Endothelial cell of umbilical vein (primary cell): ENCODE results near the gene IGF2R. TPM values are rescaled to one million over a fixed set of nuclear protein-coding genes. Genes with fewer than 3 reads are reported as not detected.

Source experiments
- BruUV-seq: library from RNA; stranded (reverse); fragments of 400-500 nt; replicated peaks from 2 replicates; lab custom pipeline; 2021; lab: Mats Ljungman, UMichigan
- CTCF ChIA-PET: fragments of 300-600, 350-600 bp; sonication (Branson Sonifier 250); formaldehyde crosslinking; loops from one replicate; lab custom pipeline; 2021; ENCODE audit warnings: antibody characterized with exemption, inconsistent platforms; lab: Charles Lee
- POLR2A ChIA-PET: fragments of 300-600, 350-600 bp; sonication (Branson Sonifier 250); formaldehyde crosslinking; loops from one replicate; lab custom pipeline; 2021; ENCODE audit warnings: antibody characterized with exemption, inconsistent platforms; lab: Charles Lee
- DNase-seq: peaks from one replicate; pipeline ENCODE4 v3.0.0-alpha.2; 2011; ENCODE audit warnings: low read depth, low spot score
- FAIRE-seq: peaks from 2 replicates; lab custom pipeline; 2011; peaks lifted over from hg19 to GRCh38; lab: Jason Lieb, UNC
- H2AFZ ChIP-seq: 2 replicates; pipeline ENCODE4 v1.6.0; 2012; ENCODE audit warnings: low read depth, low read length, control low read depth, inconsistent platforms
- H3K27ac ChIP-seq: 2 replicates; pipeline ENCODE4 v1.5.1; 2011; ENCODE audit warnings: low read depth, mild to moderate bottlenecking, control low read depth, low read length, moderate library complexity; ENCODE audit not compliant: insufficient read depth
- H3K27me3 ChIP-seq, 2 experiments: 2 replicates each; pipeline versions ENCODE4 v1.6.0 to v1.6.1; 2011; ENCODE audit warnings: low read length in 2 of 2, mixed read lengths in 1 of 2; ENCODE audit not compliant: control insufficient read depth in 2 of 2, insufficient read depth in 2 of 2
- H3K36me3 ChIP-seq, 2 experiments: 2 replicates in 1 of 2; 3 replicates in 1 of 2; pipeline ENCODE4 v1.5.1; 2011; ENCODE audit warnings: low read length in 2 of 2, mild to moderate bottlenecking in 1 of 2, moderate library complexity in 1 of 2; ENCODE audit not compliant: control insufficient read depth in 2 of 2, insufficient read depth in 2 of 2; ENCODE audit errors: extremely low read depth in 1 of 2
- H3K4me1 ChIP-seq: 3 replicates; pipeline ENCODE4 v1.5.1; 2011; ENCODE audit warnings: mild to moderate bottlenecking, low read length; ENCODE audit not compliant: control insufficient read depth, insufficient read depth; ENCODE audit errors: extremely low read depth
- H3K4me2 ChIP-seq: 2 replicates; pipeline ENCODE4 v1.6.1; 2011; ENCODE audit warnings: low read length, control low read depth, mixed read lengths; ENCODE audit not compliant: insufficient read depth
- H3K4me3 ChIP-seq, 3 experiments: fragments of 200-600 bp in 1 of 3; sonication (generic), shearing (Covaris generic) in 1 of 3; replicated peaks in 1 of 3; 2 replicates each; pipeline ENCODE4 v1.5.1; 2011 to 2016; ENCODE audit warnings: control low read depth in 3 of 3, low read length in 3 of 3, mild to moderate bottlenecking in 2 of 3, inconsistent platforms in 1 of 3, low read depth in 1 of 3, moderate library complexity in 1 of 3; ENCODE audit not compliant: insufficient read depth in 1 of 3
- H3K79me2 ChIP-seq: 2 replicates; pipeline ENCODE4 v1.6.0; 2012; ENCODE audit warnings: low read length, inconsistent platforms; ENCODE audit not compliant: control insufficient read depth, insufficient read depth
- H3K9ac ChIP-seq: replicated peaks from 2 replicates; pipeline ENCODE3; 2011; ENCODE audit warnings: low read length, control low read depth; ENCODE audit not compliant: insufficient read depth; ENCODE audit errors: extremely low read depth
- H3K9me1 ChIP-seq: replicated peaks from 3 replicates; pipeline ENCODE4 v1.6.0; 2011; ENCODE audit warnings: mild to moderate bottlenecking, low read length; ENCODE audit not compliant: control insufficient read depth, insufficient read depth; ENCODE audit errors: extremely low read depth
- H3K9me3 ChIP-seq: replicated peaks from 2 replicates; pipeline ENCODE4 v1.5.1; 2012; ENCODE audit warnings: low read length, inconsistent platforms; ENCODE audit not compliant: control insufficient read depth, insufficient read depth
- H4K20me1 ChIP-seq: replicated peaks from 2 replicates; pipeline ENCODE3; 2011; ENCODE audit warnings: mild to moderate bottlenecking, low read length; ENCODE audit not compliant: control insufficient read depth, insufficient read depth; ENCODE audit errors: extremely low read depth
- CTCF ChIP-seq, 2 donors: IDR thresholded peaks; 1 replicate in 1 of 2; 2 replicates in 1 of 2; pipeline ENCODE4 v1.5.1; 2011; ENCODE audit warnings: low read length in 2 of 2, mild to moderate bottlenecking in 2 of 2, moderate library complexity in 2 of 2, control low read depth in 1 of 2, inconsistent platforms in 1 of 2, low read depth in 1 of 2; ENCODE audit not compliant: insufficient read depth in 1 of 2; ENCODE audit errors: extremely low read depth in 1 of 2
- EZH2 ChIP-seq: IDR thresholded peaks from 2 replicates; pipeline ENCODE4 v1.6.1; 2012; ENCODE audit warnings: borderline replicate concordance, low read depth, mild to moderate bottlenecking, moderate library complexity, low read length, inconsistent platforms; ENCODE audit not compliant: severe bottlenecking
- FOS ChIP-seq: IDR thresholded peaks from 2 replicates; pipeline ENCODE4 v1.6.1; 2011; ENCODE audit warnings: mild to moderate bottlenecking, low read length, moderate library complexity, borderline replicate concordance; ENCODE audit not compliant: insufficient read depth
- GATA2 ChIP-seq: IDR thresholded peaks from 2 replicates; pipeline ENCODE4 v1.7.0; 2011; ENCODE audit warnings: low read depth, mild to moderate bottlenecking, moderate library complexity, mixed read lengths, low read length; ENCODE audit not compliant: insufficient read length, insufficient read depth
- JUN ChIP-seq: IDR thresholded peaks from 2 replicates; pipeline ENCODE4 v1.6.1; 2011; ENCODE audit warnings: borderline replicate concordance, low read depth; ENCODE audit not compliant: insufficient read length, insufficient read depth
- MAX ChIP-seq: IDR thresholded peaks from 2 replicates; pipeline ENCODE4 v1.6.1; 2011; ENCODE audit not compliant: insufficient read depth, insufficient read length
- MYC ChIP-seq: IDR thresholded peaks from one replicate; pipeline ENCODE4 v1.6.1; 2011; ENCODE audit warnings: mild to moderate bottlenecking, low read depth, low read length
- POLR2A ChIP-seq: IDR thresholded peaks from 2 replicates; pipeline ENCODE4 v1.6.1; 2012; ENCODE audit warnings: low read depth, mild to moderate bottlenecking, control low read depth, low read length
- POLR2AphosphoS5 ChIP-seq: IDR thresholded peaks from 2 replicates; pipeline ENCODE4 v1.6.1; 2012; ENCODE audit warnings: low read depth, mild to moderate bottlenecking, control low read depth, low read length, moderate library complexity; ENCODE audit not compliant: insufficient read depth
- dilution Hi-C: fragments of 300-500 bp; cut with MboI; formaldehyde crosslinking; loops from one replicate; pipeline ENCODE4 v1.15.0; 2019; ENCODE audit warnings: low sequenced_read_pairs; ENCODE audit not compliant: extremely low pct_ligation_motif_present
- intact Hi-C: fragments of 100-400 bp; cut with micrococcal nuclease; formaldehyde crosslinking; loops from one replicate; pipeline ENCODE4 v1.10.0; 2022
- polyA plus RNA-seq, 4 experiments: library from polyadenylated mRNA; depleted of rRNA in 3 of 4; stranded (reverse) in 3 of 4; unstranded in 1 of 4; fragments of >200 nt; gene quantifications; 2 replicates each; pipeline versions ENCODE4 v1.2.1 to v1.2.3, GENCODE V29; 2011 to 2012; ENCODE audit warnings: missing spikeins in 1 of 4
- total RNA-seq: library from RNA; stranded (reverse); gene quantifications from 2 replicates; pipeline ENCODE4 v1.2.3, GENCODE V29; 2021

Gene IGF2R
- total and polyA plus RNA-seq, 2 donors (not counting 3 experiments of a cell fraction or from before 2014, with no cell fraction given): 16.3 to 60.2 TPM

- dilution Hi-C loops: no loop called here
- Histone ChIP-seq H3K27ac (no peak overlapping the region), H3K36me3 (no peaks in the 10 kb centered on the region), H3K27me3 (no peaks in the 10 kb centered on the region), H3K9ac (no peak overlapping the region), H3K9me1 (no peaks in the 10 kb centered on the region), H2AFZ (no peak overlapping the region), H3K79me2 (no peaks in the 10 kb centered on the region), H3K4me3 (no peak overlapping the region), H3K9me3 (no peaks in the 10 kb centered on the region), H3K4me2 (no peak overlapping the region), H4K20me1 (peaks cover 2% of the 10 kb centered on the region), H3K4me1 (no peaks in the 10 kb centered on the region)
- intact Hi-C loops: no loop called here
- peak; percentile 26 for DNase-seq
- ChIA-PET CTCF (no interaction called here), POLR2A (no interaction called here)
- no TSS peak for BruUV-seq
- TF ChIP-seq MYC (no peak), EZH2 (no peak), CTCF (IDR thresholded peaks at IDR 0.05; ENCODE audit: extremely low read depth in 1 of 2, insufficient read depth in 1 of 2, low read depth in 1 of 2, low read length in 2 of 2) (no peak), POLR2AphosphoS5 (no peak), JUN (no peak), MAX (no peak), FOS (no peak), POLR2A (no peak), GATA2 (no peak)
- peak; percentile 31 for FAIRE-seq
Observed at GRCh38 chr6:160007611-160008010, 38.7 kb downstream of the IGF2R start.
